Loucy (cell line): ENCODE measurements around the gene IL26.

ENCODE experiments used
- CTCF ChIP-seq: fragments of 200-600 bp; sonication (generic); conservative IDR thresholded peaks from 2 replicates; pipeline ENCODE4 v1.5.1; 2014; ENCODE audit warnings: mild to moderate bottlenecking, antibody characterized with exemption, low read length
- EZH2phosphoT487 ChIP-seq: fragments of 200-600 bp; IDR thresholded peaks from 2 replicates; pipeline ENCODE4 v1.6.1; 2018; ENCODE audit warnings: antibody characterized with exemption, mild to moderate bottlenecking, moderate library complexity, borderline replicate concordance

GRCh38 chr12:68198507-68199086, 27.0 kb downstream of the IL26 start:
- no peak for TF ChIP-seq CTCF
- TF ChIP-seq EZH2phosphoT487: no peak
